ENCODE measurements around the gene RBM20. TPM values are rescaled to one million over a fixed set of nuclear protein-coding genes. Genes with fewer than 3 reads are reported as not detected.

The RBM20 gene
- total RNA-seq, 3 donors from 2014 or later = 0.48 to 3.1 (median 1.6) TPM

GRCh38 chr10:110643035-110643652 lies 992 bp upstream of the RBM20 start:
- no peak for DNase-seq (ENCODE audit: low spot score in 2 of 2)
- Histone ChIP-seq H3K27me3 (peaks cover 11 to 57% of the 10 kb centered on the region in 2 donors), H3K9me3 (no peaks in the 10 kb centered on the region), H3K4me3 (peak overlapping the region; percentile 49 to 77 (median 62)), H3K27ac (no peak overlapping the region), H3K36me3 (no peaks in the 10 kb centered on the region), H3K4me1 (peaks cover 5 to 8% of the 10 kb centered on the region in 2 donors)
- no peak for TF ChIP-seq POLR2A (IDR thresholded peaks at IDR 0.05)
- TF ChIP-seq POLR2AphosphoS5 (IDR thresholded peaks at IDR 0.05) = no peak
- TF ChIP-seq, protein P1, sequence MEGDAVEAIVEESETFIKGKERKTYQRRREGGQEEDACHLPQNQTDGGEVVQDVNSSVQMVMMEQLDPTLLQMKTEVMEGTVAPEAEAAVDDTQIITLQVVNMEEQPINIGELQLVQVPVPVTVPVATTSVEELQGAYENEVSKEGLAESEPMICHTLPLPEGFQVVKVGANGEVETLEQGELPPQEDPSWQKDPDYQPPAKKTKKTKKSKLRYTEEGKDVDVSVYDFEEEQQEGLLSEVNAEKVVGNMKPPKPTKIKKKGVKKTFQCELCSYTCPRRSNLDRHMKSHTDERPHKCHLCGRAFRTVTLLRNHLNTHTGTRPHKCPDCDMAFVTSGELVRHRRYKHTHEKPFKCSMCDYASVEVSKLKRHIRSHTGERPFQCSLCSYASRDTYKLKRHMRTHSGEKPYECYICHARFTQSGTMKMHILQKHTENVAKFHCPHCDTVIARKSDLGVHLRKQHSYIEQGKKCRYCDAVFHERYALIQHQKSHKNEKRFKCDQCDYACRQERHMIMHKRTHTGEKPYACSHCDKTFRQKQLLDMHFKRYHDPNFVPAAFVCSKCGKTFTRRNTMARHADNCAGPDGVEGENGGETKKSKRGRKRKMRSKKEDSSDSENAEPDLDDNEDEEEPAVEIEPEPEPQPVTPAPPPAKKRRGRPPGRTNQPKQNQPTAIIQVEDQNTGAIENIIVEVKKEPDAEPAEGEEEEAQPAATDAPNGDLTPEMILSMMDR (IDR thresholded peaks at IDR 0.05) = no peak
- intact Hi-C loops (cut with DNase I; ENCODE audit: low total_unique reads) = no loop called here

GRCh38 chr10:110644598-110645462 lies 694 bp downstream of the RBM20 start:
- intact Hi-C loops (cut with DNase I; ENCODE audit: low total_unique reads) = no loop called here
- Histone ChIP-seq H3K9me3 (no peaks in the 10 kb centered on the region), H3K27me3 (peaks cover 11 to 56% of the 10 kb centered on the region in 2 donors), H3K4me1 (peaks cover 5 to 8% of the 10 kb centered on the region in 2 donors), H3K4me3 (peak overlapping the region; percentile 49 to 77 (median 62)), H3K27ac (no peak overlapping the region), H3K36me3 (no peaks in the 10 kb centered on the region)
- TF ChIP-seq POLR2AphosphoS5 (IDR thresholded peaks at IDR 0.05) (no peak), POLR2A (IDR thresholded peaks at IDR 0.05) (no peak)
- TF ChIP-seq, protein P1 (IDR thresholded peaks at IDR 0.05) = no peak
- DNase-seq (ENCODE audit: low spot score in 2 of 2) = no peak

GRCh38 chr10:110646417-110647135 lies 2.4 kb downstream of the RBM20 start:
- H3K4me1 ChIP-seq = peaks cover 5 to 8% of the 10 kb centered on the region in 2 donors
- intact Hi-C loops (cut with DNase I; ENCODE audit: low total_unique reads) = no loop called here
- TF ChIP-seq, protein P1 (IDR thresholded peaks at IDR 0.05) = no peak
- TF ChIP-seq POLR2A (IDR thresholded peaks at IDR 0.05) = no peak
- no peak for TF ChIP-seq POLR2AphosphoS5 (IDR thresholded peaks at IDR 0.05)
- H3K9me3 ChIP-seq = no peaks in the 10 kb centered on the region
- H3K4me3 ChIP-seq = no peak overlapping the region
- no peak for DNase-seq (ENCODE audit: low spot score in 2 of 2)
- no peaks in the 10 kb centered on the region for H3K36me3 ChIP-seq
- H3K27me3 ChIP-seq = peaks cover 11 to 50% of the 10 kb centered on the region in 2 donors
- H3K27ac ChIP-seq = no peak overlapping the region

DNA sequence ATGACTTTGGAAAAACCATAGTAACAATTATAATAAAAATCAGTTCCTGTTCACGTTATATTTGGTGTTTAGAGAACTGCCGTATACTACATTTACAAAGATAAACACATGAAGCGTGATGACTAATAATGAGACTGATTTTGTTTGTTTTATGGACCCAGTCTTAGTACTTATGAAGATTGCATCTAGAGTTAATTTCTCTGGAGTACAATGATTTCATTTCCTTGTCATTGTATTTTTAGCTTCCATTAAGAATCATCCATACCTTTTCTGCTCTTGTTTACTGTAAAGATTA lies 2.9 kb downstream of the RBM20 start:
- no peak for DNase-seq (ENCODE audit: low spot score in 2 of 2)
- peaks cover 11 to 45% of the 10 kb centered on the region in 2 donors for H3K27me3 ChIP-seq
- intact Hi-C loops (cut with DNase I; ENCODE audit: low total_unique reads) = no loop called here
- no peak overlapping the region for H3K4me3 ChIP-seq
- H3K4me1 ChIP-seq = peaks cover 5 to 8% of the 10 kb centered on the region in 2 donors
- no peaks in the 10 kb centered on the region for H3K9me3 ChIP-seq
- no peak overlapping the region for H3K27ac ChIP-seq
- TF ChIP-seq POLR2A (IDR thresholded peaks at IDR 0.05) (no peak), POLR2AphosphoS5 (IDR thresholded peaks at IDR 0.05) (no peak)
- TF ChIP-seq, protein P1 (IDR thresholded peaks at IDR 0.05) = no peak
- no peaks in the 10 kb centered on the region for H3K36me3 ChIP-seq

Data from breast epithelium (tissue), 4 donors.